ENCODE results near the gene ERAL1.

DNA sequence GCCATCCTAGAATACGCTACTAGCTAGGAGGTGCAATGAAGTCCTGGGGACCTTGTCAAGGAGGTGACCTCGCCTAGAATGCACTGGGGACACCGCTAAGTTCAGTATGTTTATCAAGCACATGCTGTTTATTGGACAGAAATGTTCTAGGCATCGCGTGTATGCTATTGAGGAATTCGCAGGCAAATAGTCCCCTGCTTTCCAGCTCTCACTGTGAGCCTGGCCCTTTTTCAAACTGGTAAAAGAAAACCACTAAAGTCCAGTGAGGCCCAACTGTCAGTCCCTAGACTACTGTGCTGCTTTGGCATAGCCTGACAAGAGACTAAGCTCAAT is 11.0 kb upstream of the ERAL1 start:
- TF ChIP-seq, protein P1, sequence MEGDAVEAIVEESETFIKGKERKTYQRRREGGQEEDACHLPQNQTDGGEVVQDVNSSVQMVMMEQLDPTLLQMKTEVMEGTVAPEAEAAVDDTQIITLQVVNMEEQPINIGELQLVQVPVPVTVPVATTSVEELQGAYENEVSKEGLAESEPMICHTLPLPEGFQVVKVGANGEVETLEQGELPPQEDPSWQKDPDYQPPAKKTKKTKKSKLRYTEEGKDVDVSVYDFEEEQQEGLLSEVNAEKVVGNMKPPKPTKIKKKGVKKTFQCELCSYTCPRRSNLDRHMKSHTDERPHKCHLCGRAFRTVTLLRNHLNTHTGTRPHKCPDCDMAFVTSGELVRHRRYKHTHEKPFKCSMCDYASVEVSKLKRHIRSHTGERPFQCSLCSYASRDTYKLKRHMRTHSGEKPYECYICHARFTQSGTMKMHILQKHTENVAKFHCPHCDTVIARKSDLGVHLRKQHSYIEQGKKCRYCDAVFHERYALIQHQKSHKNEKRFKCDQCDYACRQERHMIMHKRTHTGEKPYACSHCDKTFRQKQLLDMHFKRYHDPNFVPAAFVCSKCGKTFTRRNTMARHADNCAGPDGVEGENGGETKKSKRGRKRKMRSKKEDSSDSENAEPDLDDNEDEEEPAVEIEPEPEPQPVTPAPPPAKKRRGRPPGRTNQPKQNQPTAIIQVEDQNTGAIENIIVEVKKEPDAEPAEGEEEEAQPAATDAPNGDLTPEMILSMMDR (IDR thresholded peaks at IDR 0.05) = no peak
- no peak for TF ChIP-seq EZH2 (IDR thresholded peaks at IDR 0.05)

Measured in neural progenitor cell (in vitro differentiated cells).